NCI-H526 (cell line): ENCODE results near the gene PCSK9.

ENCODE experiments used
- DNase-seq, 2 experiments: peaks; one replicate each; lab custom pipeline; 2025; lab: John Stamatoyannopoulos, UW

Gene PCSK9

GRCh38 chr1:55059302-55060132 lies 20.2 kb downstream of the PCSK9 start:
- DNase-seq: no peak

GRCh38 chr1:55060133-55060999 lies 21.0 kb downstream of the PCSK9 start:
- DNase-seq: no peak

DNA sequence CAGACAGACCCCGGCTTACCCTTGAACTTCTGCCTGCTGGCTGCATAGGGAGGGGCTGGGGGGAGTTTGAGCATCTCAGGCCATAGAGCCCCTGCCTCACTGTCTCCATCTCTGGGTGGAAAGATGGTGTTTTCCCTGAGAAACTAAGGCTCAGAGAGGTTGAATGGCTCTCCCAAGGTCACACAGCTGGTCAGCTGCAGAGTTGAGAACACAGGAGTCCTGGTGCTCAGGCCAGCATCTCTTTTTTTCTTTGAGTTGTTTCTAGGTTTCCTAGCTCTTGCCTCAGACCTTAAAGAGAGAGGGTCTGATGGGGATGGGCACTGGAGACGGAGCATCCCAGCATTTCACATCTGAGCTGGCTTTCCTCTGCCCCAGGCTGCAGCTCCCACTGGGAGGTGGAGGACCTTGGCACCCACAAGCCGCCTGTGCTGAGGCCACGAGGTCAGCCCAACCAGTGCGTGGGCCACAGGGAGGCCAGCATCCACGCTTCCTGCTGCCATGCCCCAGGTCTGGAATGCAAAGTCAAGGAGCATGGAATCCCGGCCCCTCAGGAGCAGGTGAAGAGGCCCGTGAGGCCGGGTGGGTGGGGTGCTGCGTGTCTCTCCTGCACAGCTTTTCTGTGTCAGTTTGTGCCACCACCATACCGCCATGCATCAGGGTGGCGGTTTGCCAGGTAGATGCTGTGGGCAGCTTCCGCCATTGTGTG lies 21.8 kb downstream of the PCSK9 start:
- DNase-seq: no peak

- no peak for DNase-seq
These were observed 22.5 kb downstream of the PCSK9 start for GRCh38 chr1:55061706-55062321.

DNA sequence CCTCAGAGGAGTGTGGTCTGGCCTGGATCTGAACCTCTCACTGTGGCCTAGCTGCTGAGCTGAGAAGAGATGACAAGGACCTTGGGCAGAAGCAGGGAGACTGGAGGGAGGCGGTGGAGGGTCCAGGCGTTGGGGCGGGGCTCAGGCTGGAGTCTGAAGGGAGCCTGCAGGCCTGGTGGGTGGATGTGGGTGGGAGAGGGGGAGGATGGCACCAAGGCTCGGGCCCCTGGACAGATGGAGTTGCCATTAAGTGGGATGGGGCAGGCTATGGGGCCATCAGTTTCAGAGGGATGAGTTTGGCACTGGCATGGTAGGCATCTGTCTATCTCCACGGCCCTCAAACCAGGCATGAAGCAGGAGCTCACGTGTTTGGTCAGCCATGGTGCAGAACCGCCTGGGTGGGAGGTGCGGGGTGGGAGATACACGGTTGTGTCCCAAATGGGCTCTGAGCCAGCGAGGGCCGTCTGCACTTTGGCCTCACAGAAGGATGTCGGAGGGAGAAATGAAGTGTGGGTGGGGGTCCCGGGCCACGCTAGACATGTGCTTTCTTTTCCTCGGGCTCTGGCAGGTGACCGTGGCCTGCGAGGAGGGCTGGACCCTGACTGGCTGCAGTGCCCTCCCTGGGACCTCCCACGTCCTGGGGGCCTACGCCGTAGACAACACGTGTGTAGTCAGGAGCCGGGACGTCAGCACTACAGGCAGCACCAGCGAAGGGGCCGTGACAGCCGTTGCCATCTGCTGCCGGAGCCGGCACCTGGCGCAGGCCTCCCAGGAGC lies 23.6 kb downstream of the PCSK9 start:
- no peak for DNase-seq

DNA sequence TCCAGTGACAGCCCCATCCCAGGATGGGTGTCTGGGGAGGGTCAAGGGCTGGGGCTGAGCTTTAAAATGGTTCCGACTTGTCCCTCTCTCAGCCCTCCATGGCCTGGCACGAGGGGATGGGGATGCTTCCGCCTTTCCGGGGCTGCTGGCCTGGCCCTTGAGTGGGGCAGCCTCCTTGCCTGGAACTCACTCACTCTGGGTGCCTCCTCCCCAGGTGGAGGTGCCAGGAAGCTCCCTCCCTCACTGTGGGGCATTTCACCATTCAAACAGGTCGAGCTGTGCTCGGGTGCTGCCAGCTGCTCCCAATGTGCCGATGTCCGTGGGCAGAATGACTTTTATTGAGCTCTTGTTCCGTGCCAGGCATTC lies 24.2 kb downstream of the PCSK9 start:
- no peak for DNase-seq

GRCh38 chr1:55064071-55064581 lies 24.8 kb downstream of the PCSK9 start:
- peak in 1 of 2 experiments; percentile 60 for DNase-seq

GRCh38 chr1:55064861-55065263 lies 25.5 kb downstream of the PCSK9 start:
- DNase-seq: no peak

DNA sequence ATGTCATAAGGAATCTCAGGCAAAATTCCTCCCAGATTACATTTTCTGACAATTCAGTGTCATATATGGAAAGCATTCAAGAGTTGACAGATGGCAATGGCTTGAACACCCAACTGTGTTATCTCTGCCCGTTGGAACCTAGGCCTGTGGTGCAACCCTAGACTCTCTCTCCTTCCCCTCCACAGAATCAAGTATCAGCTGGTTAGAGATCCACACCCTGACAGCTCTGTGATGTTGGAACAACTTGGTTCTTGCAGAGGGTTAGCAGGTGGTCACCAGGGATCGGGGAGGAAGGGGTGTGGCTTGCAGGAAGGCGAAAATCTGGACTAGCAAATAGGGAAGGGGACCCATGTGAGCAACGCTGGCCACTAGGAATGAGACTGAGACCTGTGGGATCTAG lies 26.3 kb downstream of the PCSK9 start:
- DNase-seq: no peak

DNA sequence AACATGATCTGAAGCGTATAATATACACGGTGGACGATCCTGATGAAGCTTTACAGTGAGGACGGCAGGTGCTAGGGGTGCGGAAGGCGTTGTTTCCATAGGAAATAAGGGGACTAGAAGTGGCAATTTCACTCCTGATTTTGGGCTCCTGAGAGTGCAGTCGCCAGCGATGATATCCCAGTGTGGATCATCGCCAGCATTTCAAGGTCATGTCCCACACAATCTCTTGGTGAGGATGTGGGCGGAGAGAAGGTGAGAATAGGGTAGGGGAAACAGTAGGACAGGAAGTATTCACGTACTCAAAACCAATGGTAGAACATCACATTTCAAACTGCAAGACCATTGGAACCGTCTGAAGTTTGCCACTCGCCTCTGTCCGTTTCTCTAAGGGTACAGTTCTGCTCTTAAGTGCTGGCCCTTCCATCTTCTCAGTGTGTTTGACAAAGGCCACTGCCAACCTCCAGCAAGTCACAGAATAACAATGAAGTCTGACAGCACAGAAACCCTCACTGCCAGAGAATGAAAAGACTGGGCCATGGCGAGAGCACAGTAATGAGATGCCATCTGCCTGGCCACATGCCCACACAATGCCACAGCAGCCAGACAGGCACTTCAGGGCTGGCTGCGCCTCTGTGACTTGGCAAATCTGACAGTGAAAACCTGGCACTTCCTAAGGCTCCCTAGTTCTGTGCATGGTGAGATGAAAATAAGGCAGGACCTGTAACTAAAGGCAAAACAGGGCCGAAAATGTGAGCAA lies 27.9 kb downstream of the PCSK9 start:
- DNase-seq: no peak

DNA sequence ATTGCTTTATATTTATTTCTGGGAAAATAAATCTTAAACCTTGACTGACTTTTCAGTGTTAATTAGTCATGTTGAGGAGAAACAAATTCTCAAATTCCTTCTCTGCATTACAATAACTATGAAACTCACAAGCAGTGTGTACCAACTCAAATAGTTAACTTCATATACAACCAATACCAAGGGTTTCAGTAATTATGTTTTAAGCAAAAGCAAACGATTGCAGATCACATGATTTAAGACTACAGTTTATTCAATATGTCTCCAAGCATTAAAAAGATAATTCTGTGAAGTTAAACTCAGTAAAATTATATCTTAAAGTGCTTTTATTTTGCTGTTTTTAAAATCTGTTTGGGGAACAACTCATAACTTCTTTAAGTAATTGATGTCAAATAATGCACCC lies 28.6 kb downstream of the PCSK9 start:
- DNase-seq: no peak

- DNase-seq: no peak
These were observed 29.3 kb downstream of the PCSK9 start for GRCh38 chr1:55068638-55069037.

DNA sequence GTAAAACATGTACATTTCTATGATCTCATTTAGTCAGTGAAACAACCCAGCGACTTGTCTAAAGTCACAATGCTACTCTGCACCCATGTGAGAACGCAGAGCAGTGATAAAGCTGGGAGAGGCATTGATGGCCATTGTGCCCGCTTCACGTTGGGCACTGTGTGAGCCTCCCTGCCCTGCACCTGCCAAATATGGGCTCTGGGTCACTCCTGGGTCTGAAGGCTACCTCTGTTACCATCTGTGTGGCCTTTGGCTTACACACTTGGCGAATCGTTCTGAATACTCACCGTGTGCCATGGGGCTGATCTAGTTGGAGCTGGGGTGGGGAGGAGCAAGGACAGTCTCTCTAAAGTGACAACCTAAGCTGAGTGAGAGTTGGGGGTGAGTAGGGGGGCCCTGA lies 29.9 kb downstream of the PCSK9 start:
- DNase-seq: no peak

DNA sequence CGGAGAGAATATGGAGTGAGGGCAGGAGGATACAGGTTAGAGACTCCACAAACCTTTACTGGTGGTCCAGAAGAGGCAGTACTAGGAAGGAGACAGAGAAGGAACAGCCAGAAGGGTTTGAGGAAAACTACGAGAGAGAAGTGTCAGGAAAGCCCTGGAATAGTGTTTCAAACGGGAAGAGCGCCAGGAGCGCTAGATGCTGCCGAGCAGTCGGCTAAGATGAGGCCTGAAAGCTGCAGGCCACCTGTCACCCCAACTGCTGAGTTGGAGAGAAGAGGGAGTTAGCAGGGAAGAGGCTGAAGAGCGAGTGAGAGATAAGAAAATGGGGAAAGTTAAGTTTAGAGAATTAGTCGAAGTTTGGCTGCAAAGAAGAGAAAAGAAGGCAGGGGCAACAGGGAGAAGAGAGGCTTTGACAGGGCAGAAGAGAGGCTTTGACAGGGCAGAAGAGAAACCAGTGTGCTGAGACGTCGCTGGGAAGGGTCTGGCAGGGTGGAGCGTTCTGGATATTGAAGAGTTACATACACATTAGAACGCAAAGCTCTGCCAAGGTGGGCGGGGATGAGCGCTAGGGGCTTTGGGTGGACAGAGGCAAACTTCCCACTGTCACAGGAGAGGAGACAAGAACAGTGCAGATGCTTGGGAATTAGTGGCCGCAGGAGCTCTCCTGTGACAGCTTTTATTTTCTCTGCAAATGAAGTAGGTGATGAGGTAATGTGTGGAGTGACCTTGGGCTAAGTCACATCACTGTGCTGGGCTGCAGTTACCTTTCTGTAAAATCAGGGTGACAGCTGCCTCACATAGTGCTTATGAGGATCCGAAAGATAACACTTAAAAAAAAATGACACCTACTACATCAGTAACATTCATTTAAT lies 31.2 kb downstream of the PCSK9 start:
- DNase-seq: no peak

- DNase-seq: peak; percentile 24 to 56
These were observed 32.1 kb downstream of the PCSK9 start for GRCh38 chr1:55071477-55071876.

DNA sequence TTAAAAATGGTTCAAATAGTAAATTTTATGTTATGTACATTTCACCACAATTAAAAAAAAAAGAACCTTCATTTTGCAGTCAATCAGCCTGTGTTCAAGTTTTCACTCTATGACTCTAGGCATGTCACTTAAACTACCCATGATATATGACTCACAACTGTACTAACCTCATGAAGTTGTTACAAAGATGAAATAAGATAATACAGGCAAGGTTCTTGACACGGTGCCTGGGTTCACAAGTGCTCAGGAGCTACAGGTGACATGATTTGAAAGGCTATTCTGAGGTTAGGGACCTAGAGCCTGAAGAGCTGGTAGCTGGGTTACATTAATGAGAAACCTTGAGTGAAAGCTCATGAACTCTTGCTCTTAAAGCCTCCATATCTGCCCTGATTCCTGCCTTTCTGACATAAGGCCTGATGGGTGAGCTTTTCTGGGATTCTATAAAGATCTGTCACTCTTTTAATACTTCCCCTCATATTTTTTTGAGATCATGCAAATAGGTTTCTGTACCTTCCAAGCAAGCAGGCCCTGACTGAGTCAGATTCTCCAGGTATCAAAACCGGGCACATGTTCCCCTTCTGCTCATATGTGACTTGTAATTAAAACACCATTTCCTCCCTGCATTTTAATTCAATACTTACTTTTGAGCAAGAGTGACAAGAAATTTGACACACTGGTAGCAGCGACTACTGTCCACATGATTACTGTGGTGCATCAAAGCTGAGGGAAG lies 34.0 kb downstream of the PCSK9 start:
- DNase-seq: no peak

- DNase-seq: no peak
These were observed 35.1 kb downstream of the PCSK9 start for GRCh38 chr1:55074455-55074854.

GRCh38 chr1:55076356-55076755 lies 37.0 kb downstream of the PCSK9 start:
- DNase-seq: no peak

DNA sequence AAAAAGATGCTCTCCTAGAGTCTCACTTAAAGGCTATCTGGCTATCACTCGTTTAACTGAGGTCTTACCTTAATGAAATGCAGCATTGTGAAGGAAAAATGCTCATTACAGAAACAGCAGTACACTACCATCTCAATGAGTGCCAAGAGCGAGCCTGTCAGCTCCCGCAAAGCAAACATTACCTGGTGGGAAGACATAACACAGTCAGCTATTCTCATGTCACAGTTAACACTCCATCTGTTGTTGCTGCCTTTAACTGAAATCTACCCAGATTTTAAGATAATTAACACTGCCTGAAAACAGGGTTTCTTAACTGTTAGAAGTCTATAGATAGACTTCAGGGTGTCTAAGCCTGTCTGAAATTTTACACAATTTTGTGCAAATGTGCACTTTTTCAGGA lies 39.1 kb downstream of the PCSK9 start:
- no peak for DNase-seq
